Small intestine (tissue), 7 donors: ENCODE data around the gene SLC18B1. TPM values are rescaled to one million over a fixed set of nuclear protein-coding genes. Genes with fewer than 3 reads are reported as not detected.

Experiments used
- DNase-seq, 2 donors: peaks; one replicate each; pipeline versions ENCODE4 v3.0.0 to v3.0.0-alpha.2; 2013
- FAIRE-seq: peaks from 2 replicates; lab custom pipeline; 2012; peaks lifted over from hg19 to GRCh38; lab: Jason Lieb, UNC
- H3K27ac ChIP-seq, 3 donors: one replicate each; pipeline ENCODE4 v1.5.1; 2013; ENCODE audit warnings: low read length in 2 of 3, mild to moderate bottlenecking in 2 of 3, control low read depth in 1 of 3, inconsistent platforms in 1 of 3, low read depth in 1 of 3, moderate library complexity in 1 of 3
- H3K27me3 ChIP-seq, 3 donors: one replicate each; pipeline ENCODE4 v1.6.1; 2013; ENCODE audit warnings: low read length in 3 of 3, inconsistent platforms in 1 of 3; ENCODE audit not compliant: control insufficient read depth in 3 of 3, insufficient read depth in 3 of 3
- H3K36me3 ChIP-seq, 3 donors: one replicate each; pipeline ENCODE4 v1.6.1; 2013; ENCODE audit warnings: low read length in 3 of 3, inconsistent platforms in 1 of 3, low read depth in 1 of 3, mild to moderate bottlenecking in 1 of 3, moderate library complexity in 1 of 3; ENCODE audit not compliant: control insufficient read depth in 3 of 3, insufficient read depth in 2 of 3
- H3K4me1 ChIP-seq, 3 donors: one replicate each; pipeline ENCODE4 v1.6.1; 2013; ENCODE audit warnings: low read length in 2 of 3, inconsistent platforms in 1 of 3, low read depth in 1 of 3, mild to moderate bottlenecking in 1 of 3, moderate library complexity in 1 of 3; ENCODE audit not compliant: control insufficient read depth in 3 of 3, insufficient read depth in 2 of 3
- H3K4me3 ChIP-seq, 3 donors: one replicate each; pipeline ENCODE4 v1.5.1; 2013; ENCODE audit warnings: low read length in 3 of 3, control low read depth in 1 of 3, inconsistent platforms in 1 of 3, low read depth in 1 of 3, mild to moderate bottlenecking in 1 of 3, moderate library complexity in 1 of 3
- H3K9me3 ChIP-seq, 2 donors: one replicate each; pipeline ENCODE4 v1.6.1; 2013; ENCODE audit warnings: low read depth in 1 of 2, low read length in 1 of 2; ENCODE audit not compliant: control insufficient read depth in 2 of 2, insufficient read depth in 1 of 2
- WGBS, 3 donors: extraction: QIAGEN DNeasy Blood & Tissue Kit; methylation state at CpG; one replicate each; pipeline ENCODE4 v1.1.7; 2013; 5-methylcytosine and 5-hydroxymethylcytosine counted together
- polyA plus RNA-seq, 4 donors: library from polyadenylated mRNA; stranded (reverse) in 3 of 4; unstranded in 1 of 4; fragments of 200-250 nt in 3 of 4; fragments of 120-200 nt in 1 of 4; gene quantifications; one replicate each; pipeline versions ENCODE4 v1.2.1 to v1.2.3, GENCODE V29; 2013
- donor health status: healthy with polysubstance abuse.
- donor health status: control.
- donor health status: control.
- donor health status: Bipolar disorder and iron deficiency.
- donor health status: healthy.

SLC18B1 gene
- polyA plus RNA-seq, 4 donors = 6.2 to 23.0 (median 15.0) TPM

- Histone ChIP-seq H3K36me3 (peaks cover 0 to 8% (median 4%) of the 10 kb centered on the region in 3 donors), H3K27ac (peak overlapping the region in 2 of 3 donors; percentile 87 to 90), H3K9me3 (no peaks in the 10 kb centered on the region), H3K27me3 (no peaks in the 10 kb centered on the region), H3K4me3 (peak overlapping the region in 2 of 3 donors; percentile 70 to 84), H3K4me1 (peaks cover 4 to 10% (median 9%) of the 10 kb centered on the region in 3 donors)
- WGBS, 3 donors = 14 to 23% (median 20%) methylated on average over 2 of the region's 2 CpGs
- peak; percentile 28 to 59 for DNase-seq
- FAIRE-seq = no peak
Measured at GRCh38 chr6:132812255-132812732, 13.9 kb upstream of the SLC18B1 start.

GRCh38 chr6:132811276-132811675 is 12.8 kb upstream of the SLC18B1 start:
- FAIRE-seq (no peak), DNase-seq (peak in 1 of 2 donors; percentile 67)
- Histone ChIP-seq H3K9me3 (no peaks in the 10 kb centered on the region), H3K36me3 (peaks cover 0 to 4% (median 2%) of the 10 kb centered on the region in 3 donors), H3K27ac (no peak overlapping the region), H3K4me1 (peaks cover 2 to 6% (median 5%) of the 10 kb centered on the region in 3 donors), H3K4me3 (no peak overlapping the region), H3K27me3 (no peaks in the 10 kb centered on the region)
- WGBS, 3 donors = 14 to 62% (median 42%) methylated on average over 3 of the region's 3 CpGs

GRCh38 chr6:132805548-132805947 is 7.1 kb upstream of the SLC18B1 start:
- WGBS, 3 donors = 37 to 71% (median 63%) methylated on average over 2 of the region's 2 CpGs
- no peak overlapping the region for H3K4me3 ChIP-seq

GRCh38 chr6:132804251-132804650 is 5.8 kb upstream of the SLC18B1 start:
- FAIRE-seq (no peak), DNase-seq (no peak)
- Histone ChIP-seq H3K36me3 (no peaks in the 10 kb centered on the region), H3K27ac (no peak overlapping the region), H3K4me3 (no peak overlapping the region), H3K9me3 (peaks cover 0 to 8% of the 10 kb centered on the region in 2 donors), H3K27me3 (no peaks in the 10 kb centered on the region), H3K4me1 (no peaks in the 10 kb centered on the region)
- WGBS, 3 donors = 97 to 100% (median 97%) methylated on average over 1 of the region's 1 CpG

More at GRCh38 chr6:132805548-132805947, 7.1 kb upstream of the SLC18B1 start:
- H3K36me3 ChIP-seq = no peaks in the 10 kb centered on the region
- no peak for DNase-seq
- H3K27me3 ChIP-seq = no peaks in the 10 kb centered on the region
- no peaks in the 10 kb centered on the region for H3K4me1 ChIP-seq
- H3K27ac ChIP-seq = no peak overlapping the region
- peak; percentile 49 for FAIRE-seq
- H3K9me3 ChIP-seq = peaks cover 0 to 8% of the 10 kb centered on the region in 2 donors

- 95 to 100% (median 95%) methylated on average over 1 of the region's 1 CpG for WGBS, 3 donors
- Histone ChIP-seq H3K27me3 (no peaks in the 10 kb centered on the region), H3K9me3 (peaks cover 0 to 8% of the 10 kb centered on the region in 2 donors), H3K4me3 (no peak overlapping the region), H3K4me1 (peaks cover 0 to 3% (median 0%) of the 10 kb centered on the region in 3 donors), H3K36me3 (peaks cover 0 to 3% (median 0%) of the 10 kb centered on the region in 3 donors), H3K27ac (no peak overlapping the region)
- FAIRE-seq = no peak
- DNase-seq = no peak
Measured at GRCh38 chr6:132800656-132801055, 2.2 kb upstream of the SLC18B1 start.

- Histone ChIP-seq H3K4me3 (peak overlapping the region in 2 of 3 donors; percentile 96 to 98), H3K36me3 (peaks cover 0 to 10% (median 0%) of the 10 kb centered on the region in 3 donors), H3K27me3 (no peaks in the 10 kb centered on the region), H3K4me1 (peaks cover 0 to 3% (median 0%) of the 10 kb centered on the region in 3 donors), H3K27ac (peak overlapping the region in 2 of 3 donors; percentile 90 to 91), H3K9me3 (peaks cover 0 to 4% of the 10 kb centered on the region in 2 donors)
- WGBS, 3 donors = 5 to 21% (median 10%) methylated on average over 15 of the region's 15 CpGs
- DNase-seq (peak; percentile 92 to 95), FAIRE-seq (no peak)
Measured at GRCh38 chr6:132798869-132799538, 567 bp upstream of the SLC18B1 start.

GRCh38 chr6:132795461-132795860 is 3.0 kb downstream of the SLC18B1 start:
- H3K4me1 ChIP-seq = peaks cover 0 to 3% (median 0%) of the 10 kb centered on the region in 3 donors
- H3K4me3 ChIP-seq = no peak overlapping the region
- DNase-seq = no peak
- H3K9me3 ChIP-seq = no peaks in the 10 kb centered on the region
- WGBS, 3 donors = 62 to 74% (median 69%) methylated on average over 2 of the region's 2 CpGs
- no peaks in the 10 kb centered on the region for H3K27me3 ChIP-seq
- peaks cover 0 to 17% (median 0%) of the 10 kb centered on the region in 3 donors for H3K36me3 ChIP-seq
- FAIRE-seq = no peak
- H3K27ac ChIP-seq = no peak overlapping the region

GRCh38 chr6:132792510-132792909 is 5.9 kb downstream of the SLC18B1 start:
- no peaks in the 10 kb centered on the region for H3K9me3 ChIP-seq
- H3K36me3 ChIP-seq = peaks cover 0 to 23% (median 0%) of the 10 kb centered on the region in 3 donors
- DNase-seq (no peak), FAIRE-seq (no peak)
- H3K4me3 ChIP-seq = no peak overlapping the region
- no peak overlapping the region for H3K27ac ChIP-seq
- 86 to 92% (median 89%) methylated on average over 5 of the region's 5 CpGs for WGBS, 3 donors
- no peaks in the 10 kb centered on the region for H3K27me3 ChIP-seq
- peaks cover 0 to 1% (median 0%) of the 10 kb centered on the region in 3 donors for H3K4me1 ChIP-seq
